AG09309 (cell line): ENCODE data around the gene BCAR1.

Experiments used
- DNase-seq: peaks from one replicate; pipeline ENCODE4 v3.0.0-alpha.2; 2010; ENCODE audit warnings: low read depth
- H3K4me3 ChIP-seq: 2 replicates; pipeline ENCODE4 v1.5.1; 2011; ENCODE audit warnings: mild to moderate bottlenecking, low read depth, low read length, moderate library complexity; ENCODE audit not compliant: control insufficient read depth
- TF ChIP-seq, protein P1 (sequence below): IDR thresholded peaks from 2 replicates; pipeline ENCODE4 v1.5.1; 2011; ENCODE audit warnings: mild to moderate bottlenecking, low read depth, low read length, inconsistent platforms; ENCODE audit not compliant: insufficient read depth, control insufficient read depth; ENCODE audit errors: missing control alignments

BCAR1 gene

DNA sequence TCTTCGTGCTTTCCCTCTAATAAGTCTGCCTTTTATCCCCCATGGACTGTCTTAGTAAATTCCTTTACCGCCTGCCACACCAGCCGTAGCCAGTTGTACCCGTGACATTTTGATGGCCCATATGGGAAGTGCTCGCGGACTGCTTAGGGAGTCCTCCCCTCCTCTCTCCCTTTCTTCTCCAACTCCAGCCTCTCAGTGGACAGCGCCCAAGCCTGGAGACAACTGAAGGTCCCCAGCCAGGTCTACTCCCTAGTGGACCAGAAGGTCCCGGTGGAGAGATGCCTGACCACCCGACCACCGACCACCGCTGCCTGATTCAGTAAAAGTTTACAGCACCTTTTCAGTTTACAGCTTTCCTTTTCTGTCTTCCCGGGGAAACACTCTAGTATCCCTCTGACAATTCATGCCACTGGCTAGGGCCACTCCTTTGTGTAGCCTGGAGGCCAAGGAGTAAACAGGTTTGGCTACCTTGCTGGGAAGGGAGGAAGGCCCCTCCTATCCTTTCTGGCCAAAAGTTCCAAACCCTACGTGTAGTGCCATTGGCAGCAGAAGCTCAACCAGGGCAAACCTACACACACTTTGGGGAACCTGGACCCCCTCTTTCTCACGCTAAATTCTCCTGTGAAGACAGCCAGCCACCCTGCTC, 62.5 kb downstream of the BCAR1 start:
- no peak for DNase-seq
- no peak overlapping the region for H3K4me3 ChIP-seq
- TF ChIP-seq, protein P1, sequence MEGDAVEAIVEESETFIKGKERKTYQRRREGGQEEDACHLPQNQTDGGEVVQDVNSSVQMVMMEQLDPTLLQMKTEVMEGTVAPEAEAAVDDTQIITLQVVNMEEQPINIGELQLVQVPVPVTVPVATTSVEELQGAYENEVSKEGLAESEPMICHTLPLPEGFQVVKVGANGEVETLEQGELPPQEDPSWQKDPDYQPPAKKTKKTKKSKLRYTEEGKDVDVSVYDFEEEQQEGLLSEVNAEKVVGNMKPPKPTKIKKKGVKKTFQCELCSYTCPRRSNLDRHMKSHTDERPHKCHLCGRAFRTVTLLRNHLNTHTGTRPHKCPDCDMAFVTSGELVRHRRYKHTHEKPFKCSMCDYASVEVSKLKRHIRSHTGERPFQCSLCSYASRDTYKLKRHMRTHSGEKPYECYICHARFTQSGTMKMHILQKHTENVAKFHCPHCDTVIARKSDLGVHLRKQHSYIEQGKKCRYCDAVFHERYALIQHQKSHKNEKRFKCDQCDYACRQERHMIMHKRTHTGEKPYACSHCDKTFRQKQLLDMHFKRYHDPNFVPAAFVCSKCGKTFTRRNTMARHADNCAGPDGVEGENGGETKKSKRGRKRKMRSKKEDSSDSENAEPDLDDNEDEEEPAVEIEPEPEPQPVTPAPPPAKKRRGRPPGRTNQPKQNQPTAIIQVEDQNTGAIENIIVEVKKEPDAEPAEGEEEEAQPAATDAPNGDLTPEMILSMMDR = no peak

DNA sequence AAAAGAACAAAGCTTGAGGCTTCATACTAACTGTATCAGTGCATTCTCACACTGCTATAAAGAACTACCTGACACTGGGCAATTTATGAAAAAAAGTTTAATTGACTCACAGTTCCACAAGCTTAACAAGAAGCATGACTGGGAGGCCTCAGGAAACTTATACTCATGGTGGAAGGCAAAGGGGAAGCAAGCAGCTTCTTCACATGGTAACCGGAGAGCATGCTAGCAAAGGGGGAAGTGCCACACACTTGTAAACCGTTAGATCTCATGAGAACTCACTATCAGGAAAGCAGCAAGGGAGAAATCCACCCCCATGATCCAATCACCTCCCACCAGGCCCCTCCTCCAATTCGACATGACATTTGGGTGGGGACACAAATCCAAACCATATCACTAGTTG, 69.8 kb downstream of the BCAR1 start:
- no peak overlapping the region for H3K4me3 ChIP-seq
- no peak for DNase-seq
- TF ChIP-seq, protein P1 = no peak

DNA sequence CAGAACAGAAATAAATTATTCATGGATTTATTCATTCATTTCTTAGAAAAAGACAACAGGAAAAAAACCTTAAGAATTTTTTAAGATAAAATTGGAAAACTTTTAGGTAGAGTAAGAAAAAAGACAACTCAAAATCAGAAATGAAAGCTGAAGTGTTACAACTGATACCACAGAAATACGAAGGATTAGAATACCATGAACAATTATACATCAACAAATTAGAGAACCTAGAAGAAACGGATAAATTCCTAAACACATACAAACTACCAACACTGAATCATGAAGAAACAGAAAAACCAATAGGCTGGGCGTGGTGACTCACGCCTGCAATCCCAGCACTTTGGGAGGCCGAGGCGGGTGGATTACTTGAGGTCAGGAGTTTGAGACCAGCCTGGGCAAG, 72.2 kb downstream of the BCAR1 start:
- DNase-seq = no peak
- TF ChIP-seq, protein P1 = no peak

More for the DNA sequence above, 72.2 kb downstream of the BCAR1 start:
- no peak overlapping the region for H3K4me3 ChIP-seq
